IMR-90 (cell line): ENCODE results near the gene SPTLC2. TPM values are rescaled to one million over a fixed set of nuclear protein-coding genes. Genes with fewer than 3 reads are reported as not detected.

ENCODE experiments used
- ATAC-seq: fragments of 200-7000 bp; cut with Tn5 transposase; 2 replicates; pipeline ENCODE4 v1.9.1; 2020; ENCODE audit warnings: low read depth, mild to moderate bottlenecking, moderate library complexity
- BruUV-seq: library from RNA; stranded (reverse); fragments of 400-500 nt; replicated peaks from 2 replicates; lab custom pipeline; 2021; lab: Mats Ljungman, UMichigan
- CTCF ChIA-PET: fragments of 300-600 bp; formaldehyde crosslinking; extraction: SDS; loops from one replicate; lab custom pipeline; 2021; ENCODE audit warnings: antibody characterized with exemption; lab: Yijun Ruan, JAX
- POLR2A ChIA-PET: fragments of 300-600 bp; sonication (Branson Sonifier 250); formaldehyde crosslinking; loops from one replicate; lab custom pipeline; 2022; ENCODE audit warnings: antibody characterized with exemption; ENCODE audit not compliant: unreplicated experiment; lab: Charles Lee
- DNase-seq: peaks from one replicate; pipeline ENCODE4 v3.0.0; 2013
- H2AFZ ChIP-seq: replicated peaks from 2 replicates; pipeline ENCODE3; 2013; ENCODE audit warnings: low read length, mild to moderate bottlenecking; ENCODE audit not compliant: poor library complexity
- H2AK5ac ChIP-seq: 2 replicates; pipeline ENCODE4 v1.6.1; 2013; ENCODE audit warnings: low read depth, low read length, inconsistent platforms
- H2AK9ac ChIP-seq: replicated peaks from 2 replicates; pipeline ENCODE3; 2013; ENCODE audit warnings: mild to moderate bottlenecking, low read depth, low read length, moderate library complexity; ENCODE audit not compliant: poor library complexity
- H2BK120ac ChIP-seq: 2 replicates; pipeline ENCODE4 v1.6.1; 2013; ENCODE audit warnings: low read depth, low read length, inconsistent platforms
- H2BK15ac ChIP-seq: 3 replicates; pipeline ENCODE4 v1.6.1; 2013; ENCODE audit warnings: low read depth, low read length, inconsistent platforms
- H2BK20ac ChIP-seq: 2 replicates; pipeline ENCODE4 v1.6.1; 2013; ENCODE audit warnings: low read depth, mild to moderate bottlenecking, inconsistent platforms, low read length, moderate library complexity
- H2BK5ac ChIP-seq: 2 replicates; pipeline ENCODE4 v1.6.1; 2013; ENCODE audit warnings: mild to moderate bottlenecking, low read depth, low read length, inconsistent platforms; ENCODE audit not compliant: poor library complexity, severe bottlenecking
- H3K14ac ChIP-seq: replicated peaks from 2 replicates; pipeline ENCODE4 v1.6.1; 2013; ENCODE audit warnings: low read depth, low read length, inconsistent platforms
- H3K18ac ChIP-seq: 2 replicates; pipeline ENCODE4 v1.6.1; 2013; ENCODE audit warnings: low read depth, low read length, control low read depth
- H3K23ac ChIP-seq: 2 replicates; pipeline ENCODE4 v1.6.1; 2013; ENCODE audit warnings: low read depth, low read length, inconsistent platforms
- H3K27ac ChIP-seq: 2 replicates; pipeline ENCODE4 v1.5.1; 2013; ENCODE audit warnings: mild to moderate bottlenecking, control low read depth, low read length; ENCODE audit not compliant: insufficient read depth
- H3K27me3 ChIP-seq: 2 replicates; pipeline ENCODE4 v1.6.1; 2013; ENCODE audit warnings: low read length; ENCODE audit not compliant: control insufficient read depth, insufficient read depth
- H3K36me3 ChIP-seq: 2 replicates; pipeline ENCODE4 v1.6.1; 2013; ENCODE audit warnings: low read length, mixed read lengths; ENCODE audit not compliant: control insufficient read depth, insufficient read depth
- H3K4ac ChIP-seq: 2 replicates; pipeline ENCODE4 v1.6.1; 2013; ENCODE audit warnings: low read depth, low read length, inconsistent platforms
- H3K4me1 ChIP-seq: 2 replicates; pipeline ENCODE4 v1.6.1; 2013; ENCODE audit warnings: low read length, mixed read lengths; ENCODE audit not compliant: control insufficient read depth, insufficient read depth
- H3K4me2 ChIP-seq: 2 replicates; pipeline ENCODE4 v1.6.1; 2013; ENCODE audit warnings: low read depth, mild to moderate bottlenecking, control low read depth, low read length, moderate library complexity
- H3K4me3 ChIP-seq: 2 replicates; pipeline ENCODE4 v1.5.1; 2013; ENCODE audit warnings: low read depth, mild to moderate bottlenecking, control low read depth, low read length, moderate library complexity; ENCODE audit not compliant: insufficient read depth
- H3K56ac ChIP-seq: 2 replicates; pipeline ENCODE4 v1.6.1; 2013; ENCODE audit warnings: low read length, inconsistent platforms; ENCODE audit not compliant: insufficient read depth; ENCODE audit errors: extremely low read depth
- H3K79me1 ChIP-seq, 2 experiments: 2 replicates each; pipeline ENCODE4 v1.6.1; 2013; ENCODE audit warnings: low read length in 2 of 2, inconsistent platforms in 1 of 2, low read depth in 1 of 2
- H3K9ac ChIP-seq: 2 replicates; pipeline ENCODE4 v1.6.1; 2013; ENCODE audit warnings: low read depth, low read length, control low read depth
- H3K9me1 ChIP-seq: 2 replicates; pipeline ENCODE4 v1.6.1; 2013; ENCODE audit warnings: low read length, inconsistent platforms; ENCODE audit not compliant: insufficient read depth
- H3K9me3 ChIP-seq: 2 replicates; pipeline ENCODE4 v1.6.1; 2013; ENCODE audit warnings: low read length; ENCODE audit not compliant: control insufficient read depth, insufficient read depth
- H4K20me1 ChIP-seq: 2 replicates; pipeline ENCODE4 v1.6.1; 2013; ENCODE audit warnings: low read length, inconsistent platforms; ENCODE audit not compliant: insufficient read depth
- H4K5ac ChIP-seq: 2 replicates; pipeline ENCODE4 v1.6.1; 2013; ENCODE audit warnings: mild to moderate bottlenecking, low read depth, low read length, control low read depth
- H4K8ac ChIP-seq, 2 experiments: 2 replicates each; pipeline ENCODE4 v1.6.1; 2013; ENCODE audit warnings: low read depth in 2 of 2, low read length in 2 of 2, control low read depth in 1 of 2, inconsistent platforms in 1 of 2
- H4K91ac ChIP-seq: 2 replicates; pipeline ENCODE4 v1.6.1; 2013; ENCODE audit warnings: low read depth, low read length, inconsistent platforms; ENCODE audit not compliant: insufficient read depth
- BHLHE40 ChIP-seq: fragments of 150-350 bp; IDR thresholded peaks from 2 replicates; pipeline ENCODE4 v1.6.1; 2016; ENCODE audit warnings: mild to moderate bottlenecking, low read depth, low read length
- NFE2L2 ChIP-seq: fragments of 150-350 bp; IDR thresholded peaks from 2 replicates; pipeline ENCODE4 v1.6.1; 2016; ENCODE audit warnings: low read depth, mild to moderate bottlenecking, low read length
- RCOR1 ChIP-seq: IDR thresholded peaks from 2 replicates; pipeline ENCODE4 v1.6.1; 2012; ENCODE audit warnings: mild to moderate bottlenecking, low read length, improper control_type of control experiment; ENCODE audit not compliant: insufficient replicate concordance
- USF2 ChIP-seq: fragments of 150-350 bp; IDR thresholded peaks from 2 replicates; pipeline ENCODE4 v1.6.1; 2017; ENCODE audit warnings: mild to moderate bottlenecking, antibody characterized with exemption, low read length, low read depth
- WGBS, 2 experiments: methylation state at CpG; one replicate each; pipeline versions ENCODE4 v1.1.5 to v1.1.7; 2013; ENCODE audit warnings: missing lambda C conversion rate in 2 of 2; ENCODE audit not compliant: insufficient read length in 1 of 2; ENCODE audit errors: extremely low coverage in 2 of 2; 5-methylcytosine and 5-hydroxymethylcytosine counted together
- dilution Hi-C: fragments of 300-500 bp; cut with HindIII; formaldehyde crosslinking; loops from one replicate; pipeline ENCODE4 v1.14.3; 2018; ENCODE audit warnings: low sequenced_read_pairs; ENCODE audit not compliant: unreplicated experiment
- in situ Hi-C: fragments of 300-500 bp; cut with MboI; formaldehyde crosslinking; loops from 3 replicates; pipeline ENCODE4 v1.14.3; 2019; ENCODE audit warnings: low sequenced_read_pairs, inconsistent platforms, mixed read lengths
- intact Hi-C: fragments of 100-400 bp; cut with micrococcal nuclease; formaldehyde crosslinking; loops from 2 replicates; pipeline ENCODE4 v1.10.0; 2022
- polyA plus RNA-seq, 3 experiments: library from polyadenylated mRNA; depleted of rRNA; stranded (reverse); fragments of >200 nt; gene quantifications; 2 replicates each; pipeline ENCODE4 v1.2.3, GENCODE V29; 2012; ENCODE audit warnings: low replicate concordance in 1 of 3
- total RNA-seq: library from RNA; depleted of rRNA; stranded (reverse); fragments of >200 nt; gene quantifications from 2 replicates; pipeline ENCODE4 v1.2.3, GENCODE V29; 2012

SPTLC2 gene
- total and polyA plus RNA-seq, 2 of the 4 experiments (the other 2 are of a cell fraction): 22.6 to 68.3 TPM

- Histone ChIP-seq H3K14ac (no peak overlapping the region), H2AK9ac (no peak overlapping the region), H3K4me1 (no peaks in the 10 kb centered on the region), H2AFZ (no peak overlapping the region), H4K8ac (no peak overlapping the region), H3K56ac (no peak overlapping the region), H3K27ac (no peak overlapping the region), H3K27me3 (peaks cover 2% of the 10 kb centered on the region; the same call in 1 of the 2 replicates), H3K18ac (no peak overlapping the region), H3K4ac (no peak overlapping the region), H2BK20ac (no peak overlapping the region), H2BK120ac (no peak overlapping the region), H4K20me1 (no peaks in the 10 kb centered on the region), H3K36me3 (no peaks in the 10 kb centered on the region), H3K4me2 (no peak overlapping the region), H2BK15ac (no peak overlapping the region), H3K9ac (no peak overlapping the region), H4K91ac (no peak overlapping the region), H3K4me3 (no peak overlapping the region), H3K79me1 (no peaks in the 10 kb centered on the region), H3K9me1 (no peaks in the 10 kb centered on the region), H3K23ac (no peak overlapping the region), H2AK5ac (no peak overlapping the region), H3K9me3 (no peaks in the 10 kb centered on the region), H4K5ac (no peak overlapping the region), H2BK5ac (no peak overlapping the region)
- in situ Hi-C loops (no loop called here), intact Hi-C loops (no loop called here), dilution Hi-C loops (no loop called here)
- POLR2A ChIA-PET: interaction anchor here (0.6 kb wide), 1 partner anchor 166 kb away, joined by 9 read pairs; the partner anchor contains the start of gene VIPAS39
- CTCF ChIA-PET: no interaction called here
- ATAC-seq (no peak), DNase-seq (no peak)
- TF ChIP-seq NFE2L2: no peak
- TF ChIP-seq RCOR1: no peak
- no peak for TF ChIP-seq BHLHE40
- TF ChIP-seq USF2: no peak
- BruUV-seq: no TSS peak
- no CpG with 5 or more reads among the region's 1 CpG for WGBS, 2 experiments
Observed at GRCh38 chr14:77623201-77623600, 6.8 kb upstream of the SPTLC2 start.
